Vein endothelial cell (primary cell): ENCODE data around the gene CHCHD1. TPM values are rescaled to one million over a fixed set of nuclear protein-coding genes. Genes with fewer than 3 reads are reported as not detected.

Experiments used
- small RNA-seq: library from RNA; depleted of rRNA; stranded (forward); fragments of <200 nt; gene quantifications from one replicate; pipeline ENCODE3, GENCODE V24; 2012
- total RNA-seq: library from RNA; depleted of rRNA; stranded (reverse); fragments of >200 nt; gene quantifications from 2 replicates; pipeline ENCODE4 v1.2.3, GENCODE V29; 2012

Gene CHCHD1
- total RNA-seq = 16.2 and 21.6 TPM in 2 replicates

GRCh38 chr10:73781879-73782748 lies at the start of gene CHCHD1:
Gene CHCHD1, plus strand, starts transcription at chr10:73782048. Its CDS starts 28 bp downstream, at chr10:73782076.

GRCh38 chr10:73743905-73744663 lies 37.8 kb upstream of the CHCHD1 start, which contains the start of gene SEC24C:
Gene SEC24C, plus strand, starts transcription at chr10:73744372. Its CDS starts 2,461 bp downstream, at chr10:73746833.

GRCh38 chr10:73785211-73785720 lies 3.4 kb downstream of the CHCHD1 start, which contains the start of gene ZSWIM8:
Gene ZSWIM8, plus strand, starts transcription at chr10:73785606. Its CDS starts 273 bp downstream, at chr10:73785879.

Small RNA genes lying within 50 kb of the gene (small RNA-seq; reads per million reads assigned to genes)
- not detected for gene AC022400.4
- gene AC022400.9 = not detected
- not detected for gene ZSWIM8-AS1

Other genes with a start within 250 kb of the CHCHD1 start
- gene USP54, start 190.7 kb upstream of the CHCHD1 start, total RNA-seq = 10.5 and 13.0 TPM in 2 replicates
- not detected in 2 replicates for gene MYOZ1, start 140.6 kb upstream of the CHCHD1 start, total RNA-seq
- not detected in 2 replicates for gene SYNPO2L, start 126.0 kb upstream of the CHCHD1 start, total RNA-seq
- 1.6 and 1.9 TPM in 2 replicates for gene AGAP5, start 83.9 kb upstream of the CHCHD1 start, total RNA-seq
- gene SEC24C, start 37.7 kb upstream of the CHCHD1 start, total RNA-seq = 62.3 and 79.0 TPM in 2 replicates
- 57.8 and 78.4 TPM in 2 replicates for gene ZSWIM8, start 3.6 kb downstream of the CHCHD1 start, total RNA-seq
- 16.1 and 16.7 TPM in 2 replicates for gene NDST2, start 29.6 kb downstream of the CHCHD1 start, total RNA-seq
- gene CAMK2G, start 92.5 kb downstream of the CHCHD1 start, total RNA-seq = 27.1 and 30.5 TPM in 2 replicates
- 14.0 and 51.2 TPM in 2 replicates for gene PLAU, start 129.1 kb downstream of the CHCHD1 start, total RNA-seq
- 202 and 217 TPM in 2 replicates for gene VCL, start 216.1 kb downstream of the CHCHD1 start, total RNA-seq